BE2C (cell line): ENCODE measurements around the gene CUEDC1.

Experiments used
- DNase-seq: peaks from one replicate; pipeline ENCODE4 v3.0.0-alpha.2; 2020
- H3K27me3 ChIP-seq: fragments of 250-450 bp; sonication (Bioruptor Pico); 2 replicates; pipeline ENCODE4 v1.5.1; 2020; ENCODE audit warnings: mild to moderate bottlenecking
- H3K36me3 ChIP-seq: fragments of 250-450 bp; sonication (Bioruptor Pico); 2 replicates; pipeline ENCODE4 v1.5.1; 2020; ENCODE audit warnings: mild to moderate bottlenecking
- H3K4me1 ChIP-seq: fragments of 250-450 bp; sonication (Bioruptor Pico); 2 replicates; pipeline ENCODE4 v1.5.1; 2020
- H3K4me3 ChIP-seq: 2 replicates; pipeline ENCODE4 v1.5.1; 2011; ENCODE audit warnings: low read depth, low read length
- H3K9me3 ChIP-seq: fragments of 250-450 bp; sonication (Bioruptor Pico); 2 replicates; pipeline ENCODE4 v1.5.1; 2020
- CTCF ChIP-seq: IDR thresholded peaks from 2 replicates; pipeline ENCODE4 v1.5.1; 2012; ENCODE audit warnings: mild to moderate bottlenecking, low read depth, low read length

Gene CUEDC1

GRCh38 chr17:57872536-57872935 lies 82.7 kb downstream of the CUEDC1 start:
- H3K4me1 ChIP-seq, result peaks cover 32% of the 10 kb centered on the region
- no peak for DNase-seq
- TF ChIP-seq CTCF, result no peak

GRCh38 chr17:57871863-57872262 lies 83.3 kb downstream of the CUEDC1 start:
- TF ChIP-seq CTCF, result no peak
- Histone ChIP-seq H3K4me3 (no peak overlapping the region), H3K27me3 (no peaks in the 10 kb centered on the region), H3K9me3 (no peaks in the 10 kb centered on the region), H3K4me1 (peaks cover 32% of the 10 kb centered on the region), H3K36me3 (no peaks in the 10 kb centered on the region)
- no peak for DNase-seq

More at GRCh38 chr17:57872536-57872935, 82.7 kb downstream of the CUEDC1 start:
- Histone ChIP-seq H3K27me3 (no peaks in the 10 kb centered on the region), H3K4me3 (no peak overlapping the region), H3K36me3 (no peaks in the 10 kb centered on the region), H3K9me3 (no peaks in the 10 kb centered on the region)

GRCh38 chr17:57871155-57871554 lies 84.1 kb downstream of the CUEDC1 start:
- Histone ChIP-seq H3K27me3 (no peaks in the 10 kb centered on the region), H3K9me3 (no peaks in the 10 kb centered on the region), H3K4me1 (peaks cover 32% of the 10 kb centered on the region), H3K36me3 (no peaks in the 10 kb centered on the region), H3K4me3 (no peak overlapping the region)
- no peak for DNase-seq
- TF ChIP-seq CTCF, result no peak

- Histone ChIP-seq H3K9me3 (no peaks in the 10 kb centered on the region), H3K4me1 (peaks cover 26% of the 10 kb centered on the region), H3K27me3 (no peaks in the 10 kb centered on the region), H3K36me3 (no peaks in the 10 kb centered on the region), H3K4me3 (no peak overlapping the region)
- no peak for DNase-seq
- TF ChIP-seq CTCF, result no peak
These were observed 85.0 kb downstream of the CUEDC1 start for GRCh38 chr17:57870283-57870635.

GRCh38 chr17:57869617-57870282 lies 85.5 kb downstream of the CUEDC1 start:
- no peak for DNase-seq
- no peaks in the 10 kb centered on the region for H3K27me3 ChIP-seq
- no peaks in the 10 kb centered on the region for H3K36me3 ChIP-seq
- TF ChIP-seq CTCF, result no peak
- no peaks in the 10 kb centered on the region for H3K9me3 ChIP-seq
- H3K4me1 ChIP-seq, result peaks cover 21% of the 10 kb centered on the region
- no peak overlapping the region for H3K4me3 ChIP-seq

GRCh38 chr17:57868910-57869616 lies 86.1 kb downstream of the CUEDC1 start:
- TF ChIP-seq CTCF, result no peak
- H3K36me3 ChIP-seq, result no peaks in the 10 kb centered on the region
- no peak overlapping the region for H3K4me3 ChIP-seq
- no peaks in the 10 kb centered on the region for H3K27me3 ChIP-seq
- DNase-seq, result no peak
- H3K4me1 ChIP-seq, result peaks cover 18% of the 10 kb centered on the region
- no peaks in the 10 kb centered on the region for H3K9me3 ChIP-seq
